SK-N-SH treated with all-trans-retinoic acid at 6 μM for 48 hours (cell line): ENCODE results near the gene S100A7.

ENCODE experiments used
- TCF4 ChIP-seq: fragments of 250-450 bp; sonication (Bioruptor Pico); IDR thresholded peaks from 2 replicates; pipeline ENCODE4 v1.8.0; 2021; ENCODE audit warnings: mild to moderate bottlenecking, moderate library complexity, borderline replicate concordance
- TF ChIP-seq, protein P1 (sequence below): fragments of 250-450 bp; sonication (Bioruptor Pico); IDR thresholded peaks from 2 replicates; pipeline ENCODE4 v1.5.0; 2020; ENCODE audit warnings: mild to moderate bottlenecking, moderate library complexity
- TF ChIP-seq, protein P2 (sequence below): fragments of 250-450 bp; sonication (Bioruptor Pico); IDR thresholded peaks from 2 replicates; pipeline ENCODE4 v1.8.0; 2020; ENCODE audit warnings: mild to moderate bottlenecking, moderate library complexity, borderline replicate concordance
- TF ChIP-seq, protein P3 (sequence below): fragments of 250-450 bp; sonication (Bioruptor Pico); IDR thresholded peaks from 2 replicates; pipeline ENCODE4 v1.8.0; 2021; ENCODE audit warnings: low read depth, mild to moderate bottlenecking, moderate library complexity, borderline replicate concordance

DNA sequence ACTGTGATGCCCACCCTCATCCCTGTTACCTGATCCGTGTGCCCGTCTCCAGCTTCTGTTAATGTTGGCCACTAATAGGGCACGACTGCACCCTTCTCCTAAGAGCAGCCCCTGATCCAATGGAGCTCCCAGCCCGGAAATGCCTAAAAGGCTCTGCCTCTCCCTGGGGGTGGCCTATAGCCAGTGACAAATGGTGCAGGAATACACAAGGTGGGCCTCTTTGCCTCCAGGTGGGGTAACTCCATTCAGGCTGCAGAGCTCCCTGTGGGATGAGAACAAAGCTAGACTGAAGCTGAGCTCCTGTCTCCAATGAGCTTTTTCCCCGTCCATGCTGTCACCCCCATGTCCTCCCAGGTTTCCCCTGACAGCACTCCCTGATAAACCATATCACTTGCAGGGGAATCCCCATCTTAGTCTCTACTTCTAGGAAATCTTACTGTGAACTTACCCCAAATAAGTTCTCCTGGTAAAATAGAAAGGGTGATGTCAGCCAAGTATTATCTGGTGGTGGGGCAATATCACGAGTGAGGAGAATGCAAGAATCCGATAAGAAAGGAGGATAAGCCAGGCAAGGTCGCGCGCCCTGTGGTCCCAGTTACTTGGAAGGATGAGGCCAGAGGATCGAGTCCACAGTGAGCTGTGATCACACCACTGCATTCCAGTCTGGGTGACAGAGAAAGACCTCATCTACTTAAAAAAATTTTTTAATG, 25.6 kb downstream of the S100A7 start:
- TF ChIP-seq, protein P1, sequence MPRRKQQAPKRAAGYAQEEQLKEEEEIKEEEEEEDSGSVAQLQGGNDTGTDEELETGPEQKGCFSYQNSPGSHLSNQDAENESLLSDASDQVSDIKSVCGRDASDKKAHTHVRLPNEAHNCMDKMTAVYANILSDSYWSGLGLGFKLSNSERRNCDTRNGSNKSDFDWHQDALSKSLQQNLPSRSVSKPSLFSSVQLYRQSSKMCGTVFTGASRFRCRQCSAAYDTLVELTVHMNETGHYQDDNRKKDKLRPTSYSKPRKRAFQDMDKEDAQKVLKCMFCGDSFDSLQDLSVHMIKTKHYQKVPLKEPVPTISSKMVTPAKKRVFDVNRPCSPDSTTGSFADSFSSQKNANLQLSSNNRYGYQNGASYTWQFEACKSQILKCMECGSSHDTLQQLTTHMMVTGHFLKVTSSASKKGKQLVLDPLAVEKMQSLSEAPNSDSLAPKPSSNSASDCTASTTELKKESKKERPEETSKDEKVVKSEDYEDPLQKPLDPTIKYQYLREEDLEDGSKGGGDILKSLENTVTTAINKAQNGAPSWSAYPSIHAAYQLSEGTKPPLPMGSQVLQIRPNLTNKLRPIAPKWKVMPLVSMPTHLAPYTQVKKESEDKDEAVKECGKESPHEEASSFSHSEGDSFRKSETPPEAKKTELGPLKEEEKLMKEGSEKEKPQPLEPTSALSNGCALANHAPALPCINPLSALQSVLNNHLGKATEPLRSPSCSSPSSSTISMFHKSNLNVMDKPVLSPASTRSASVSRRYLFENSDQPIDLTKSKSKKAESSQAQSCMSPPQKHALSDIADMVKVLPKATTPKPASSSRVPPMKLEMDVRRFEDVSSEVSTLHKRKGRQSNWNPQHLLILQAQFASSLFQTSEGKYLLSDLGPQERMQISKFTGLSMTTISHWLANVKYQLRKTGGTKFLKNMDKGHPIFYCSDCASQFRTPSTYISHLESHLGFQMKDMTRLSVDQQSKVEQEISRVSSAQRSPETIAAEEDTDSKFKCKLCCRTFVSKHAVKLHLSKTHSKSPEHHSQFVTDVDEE (CRISPR knock-in tag), result no peak
- TF ChIP-seq TCF4, result no peak
- TF ChIP-seq, protein P2, sequence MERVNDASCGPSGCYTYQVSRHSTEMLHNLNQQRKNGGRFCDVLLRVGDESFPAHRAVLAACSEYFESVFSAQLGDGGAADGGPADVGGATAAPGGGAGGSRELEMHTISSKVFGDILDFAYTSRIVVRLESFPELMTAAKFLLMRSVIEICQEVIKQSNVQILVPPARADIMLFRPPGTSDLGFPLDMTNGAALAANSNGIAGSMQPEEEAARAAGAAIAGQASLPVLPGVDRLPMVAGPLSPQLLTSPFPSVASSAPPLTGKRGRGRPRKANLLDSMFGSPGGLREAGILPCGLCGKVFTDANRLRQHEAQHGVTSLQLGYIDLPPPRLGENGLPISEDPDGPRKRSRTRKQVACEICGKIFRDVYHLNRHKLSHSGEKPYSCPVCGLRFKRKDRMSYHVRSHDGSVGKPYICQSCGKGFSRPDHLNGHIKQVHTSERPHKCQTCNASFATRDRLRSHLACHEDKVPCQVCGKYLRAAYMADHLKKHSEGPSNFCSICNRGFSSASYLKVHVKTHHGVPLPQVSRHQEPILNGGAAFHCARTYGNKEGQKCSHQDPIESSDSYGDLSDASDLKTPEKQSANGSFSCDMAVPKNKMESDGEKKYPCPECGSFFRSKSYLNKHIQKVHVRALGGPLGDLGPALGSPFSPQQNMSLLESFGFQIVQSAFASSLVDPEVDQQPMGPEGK (CRISPR knock-in tag), result no peak
- TF ChIP-seq, protein P3, sequence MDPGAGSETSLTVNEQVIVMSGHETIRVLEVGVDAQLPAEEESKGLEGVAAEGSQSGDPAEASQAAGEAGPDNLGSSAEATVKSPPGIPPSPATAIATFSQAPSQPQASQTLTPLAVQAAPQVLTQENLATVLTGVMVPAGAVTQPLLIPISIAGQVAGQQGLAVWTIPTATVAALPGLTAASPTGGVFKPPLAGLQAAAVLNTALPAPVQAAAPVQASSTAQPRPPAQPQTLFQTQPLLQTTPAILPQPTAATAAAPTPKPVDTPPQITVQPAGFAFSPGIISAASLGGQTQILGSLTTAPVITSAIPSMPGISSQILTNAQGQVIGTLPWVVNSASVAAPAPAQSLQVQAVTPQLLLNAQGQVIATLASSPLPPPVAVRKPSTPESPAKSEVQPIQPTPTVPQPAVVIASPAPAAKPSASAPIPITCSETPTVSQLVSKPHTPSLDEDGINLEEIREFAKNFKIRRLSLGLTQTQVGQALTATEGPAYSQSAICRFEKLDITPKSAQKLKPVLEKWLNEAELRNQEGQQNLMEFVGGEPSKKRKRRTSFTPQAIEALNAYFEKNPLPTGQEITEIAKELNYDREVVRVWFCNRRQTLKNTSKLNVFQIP (CRISPR knock-in tag), result no peak
